ENCODE results near the gene HMGCLL1. TPM values are rescaled to one million over a fixed set of nuclear protein-coding genes. Genes with fewer than 3 reads are reported as not detected.

HMGCLL1 gene
- total and polyA plus RNA-seq, 4 donors, result 0.24 to 0.93 (median 0.66) TPM

DNA sequence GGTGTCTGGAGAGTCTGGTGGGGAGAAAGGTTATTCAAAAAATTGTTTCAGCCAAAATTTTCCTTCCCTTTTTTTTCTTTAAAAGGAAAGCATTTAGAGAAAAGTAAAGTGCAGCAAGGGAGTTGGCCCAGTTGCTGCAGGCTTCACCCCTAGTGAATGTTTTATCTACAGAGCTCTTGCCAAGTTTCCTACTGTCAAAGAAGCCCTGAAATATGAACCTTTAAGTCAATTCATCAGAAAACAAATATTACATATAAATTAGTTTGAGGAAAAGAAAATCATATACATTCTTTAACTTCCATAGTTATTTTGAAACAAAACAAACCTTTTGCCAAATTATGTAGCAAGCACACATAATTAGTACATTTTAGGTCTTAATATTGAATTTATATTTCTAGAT, 25.0 kb upstream of the HMGCLL1 start:
- Histone ChIP-seq H3K27me3 (ENCODE audit: control insufficient read depth in 4 of 4, insufficient read depth in 4 of 4, low read length in 3 of 4) (no peaks in the 10 kb centered on the region), H3K36me3 (ENCODE audit: control insufficient read depth in 4 of 4, insufficient read depth in 3 of 4, low read depth in 1 of 4, low read length in 3 of 4) (no peaks in the 10 kb centered on the region), H3K9me3 (ENCODE audit: control insufficient read depth in 4 of 4, low read length in 3 of 4) (no peaks in the 10 kb centered on the region), H3K4me1 (ENCODE audit: control insufficient read depth in 4 of 4, insufficient read depth in 4 of 4, low read length in 3 of 4) (no peaks in the 10 kb centered on the region), H3K27ac (ENCODE audit: low read depth in 1 of 2, low read length in 2 of 2) (no peak overlapping the region), H3K4me3 (ENCODE audit: low read depth in 1 of 3, low read length in 3 of 3) (no peak overlapping the region), H3K9ac (ENCODE audit: low read depth in 1 of 2, low read length in 2 of 2) (no peak overlapping the region)
- DNase-seq (ENCODE audit: low spot score), result no peak
- TF ChIP-seq TAF1 (conservative IDR thresholded peaks at IDR 0.05) (no peak), EGR1 (IDR thresholded peaks at IDR 0.05; ENCODE audit: low read depth in 2 of 2) (no peak), HNF4A (conservative IDR thresholded peaks at IDR 0.05) (no peak), GABPA (IDR thresholded peaks at IDR 0.05 in 1 of 2, conservative IDR thresholded peaks at IDR 0.05 in 1 of 2) (no peak), RXRA (IDR thresholded peaks at IDR 0.05) (no peak), FOXA2 (IDR thresholded peaks at IDR 0.05) (no peak), JUND (IDR thresholded peaks at IDR 0.05) (no peak), NR2F2 (IDR thresholded peaks at IDR 0.05) (no peak), YY1 (IDR thresholded peaks at IDR 0.05) (no peak), HNF4G (IDR thresholded peaks at IDR 0.05) (no peak), RAD21 (IDR thresholded peaks at IDR 0.05) (no peak), FOXA1 (IDR thresholded peaks at IDR 0.05) (no peak), SP1 (IDR thresholded peaks at IDR 0.05) (no peak)
- TF ChIP-seq, protein P1, sequence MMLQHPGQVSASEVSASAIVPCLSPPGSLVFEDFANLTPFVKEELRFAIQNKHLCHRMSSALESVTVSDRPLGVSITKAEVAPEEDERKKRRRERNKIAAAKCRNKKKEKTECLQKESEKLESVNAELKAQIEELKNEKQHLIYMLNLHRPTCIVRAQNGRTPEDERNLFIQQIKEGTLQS (IDR thresholded peaks at IDR 0.05), result no peak
- TF ChIP-seq, protein P2, sequence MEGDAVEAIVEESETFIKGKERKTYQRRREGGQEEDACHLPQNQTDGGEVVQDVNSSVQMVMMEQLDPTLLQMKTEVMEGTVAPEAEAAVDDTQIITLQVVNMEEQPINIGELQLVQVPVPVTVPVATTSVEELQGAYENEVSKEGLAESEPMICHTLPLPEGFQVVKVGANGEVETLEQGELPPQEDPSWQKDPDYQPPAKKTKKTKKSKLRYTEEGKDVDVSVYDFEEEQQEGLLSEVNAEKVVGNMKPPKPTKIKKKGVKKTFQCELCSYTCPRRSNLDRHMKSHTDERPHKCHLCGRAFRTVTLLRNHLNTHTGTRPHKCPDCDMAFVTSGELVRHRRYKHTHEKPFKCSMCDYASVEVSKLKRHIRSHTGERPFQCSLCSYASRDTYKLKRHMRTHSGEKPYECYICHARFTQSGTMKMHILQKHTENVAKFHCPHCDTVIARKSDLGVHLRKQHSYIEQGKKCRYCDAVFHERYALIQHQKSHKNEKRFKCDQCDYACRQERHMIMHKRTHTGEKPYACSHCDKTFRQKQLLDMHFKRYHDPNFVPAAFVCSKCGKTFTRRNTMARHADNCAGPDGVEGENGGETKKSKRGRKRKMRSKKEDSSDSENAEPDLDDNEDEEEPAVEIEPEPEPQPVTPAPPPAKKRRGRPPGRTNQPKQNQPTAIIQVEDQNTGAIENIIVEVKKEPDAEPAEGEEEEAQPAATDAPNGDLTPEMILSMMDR (IDR thresholded peaks at IDR 0.05; ENCODE audit: low read depth, low read length, missing input control), result no peak
- TF ChIP-seq, protein P3, sequence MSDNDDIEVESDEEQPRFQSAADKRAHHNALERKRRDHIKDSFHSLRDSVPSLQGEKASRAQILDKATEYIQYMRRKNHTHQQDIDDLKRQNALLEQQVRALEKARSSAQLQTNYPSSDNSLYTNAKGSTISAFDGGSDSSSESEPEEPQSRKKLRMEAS (IDR thresholded peaks at IDR 0.05), result no peak
- TF ChIP-seq, protein P4, sequence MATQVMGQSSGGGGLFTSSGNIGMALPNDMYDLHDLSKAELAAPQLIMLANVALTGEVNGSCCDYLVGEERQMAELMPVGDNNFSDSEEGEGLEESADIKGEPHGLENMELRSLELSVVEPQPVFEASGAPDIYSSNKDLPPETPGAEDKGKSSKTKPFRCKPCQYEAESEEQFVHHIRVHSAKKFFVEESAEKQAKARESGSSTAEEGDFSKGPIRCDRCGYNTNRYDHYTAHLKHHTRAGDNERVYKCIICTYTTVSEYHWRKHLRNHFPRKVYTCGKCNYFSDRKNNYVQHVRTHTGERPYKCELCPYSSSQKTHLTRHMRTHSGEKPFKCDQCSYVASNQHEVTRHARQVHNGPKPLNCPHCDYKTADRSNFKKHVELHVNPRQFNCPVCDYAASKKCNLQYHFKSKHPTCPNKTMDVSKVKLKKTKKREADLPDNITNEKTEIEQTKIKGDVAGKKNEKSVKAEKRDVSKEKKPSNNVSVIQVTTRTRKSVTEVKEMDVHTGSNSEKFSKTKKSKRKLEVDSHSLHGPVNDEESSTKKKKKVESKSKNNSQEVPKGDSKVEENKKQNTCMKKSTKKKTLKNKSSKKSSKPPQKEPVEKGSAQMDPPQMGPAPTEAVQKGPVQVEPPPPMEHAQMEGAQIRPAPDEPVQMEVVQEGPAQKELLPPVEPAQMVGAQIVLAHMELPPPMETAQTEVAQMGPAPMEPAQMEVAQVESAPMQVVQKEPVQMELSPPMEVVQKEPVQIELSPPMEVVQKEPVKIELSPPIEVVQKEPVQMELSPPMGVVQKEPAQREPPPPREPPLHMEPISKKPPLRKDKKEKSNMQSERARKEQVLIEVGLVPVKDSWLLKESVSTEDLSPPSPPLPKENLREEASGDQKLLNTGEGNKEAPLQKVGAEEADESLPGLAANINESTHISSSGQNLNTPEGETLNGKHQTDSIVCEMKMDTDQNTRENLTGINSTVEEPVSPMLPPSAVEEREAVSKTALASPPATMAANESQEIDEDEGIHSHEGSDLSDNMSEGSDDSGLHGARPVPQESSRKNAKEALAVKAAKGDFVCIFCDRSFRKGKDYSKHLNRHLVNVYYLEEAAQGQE (IDR thresholded peaks at IDR 0.05), result no peak
- TF ChIP-seq, protein P5, sequence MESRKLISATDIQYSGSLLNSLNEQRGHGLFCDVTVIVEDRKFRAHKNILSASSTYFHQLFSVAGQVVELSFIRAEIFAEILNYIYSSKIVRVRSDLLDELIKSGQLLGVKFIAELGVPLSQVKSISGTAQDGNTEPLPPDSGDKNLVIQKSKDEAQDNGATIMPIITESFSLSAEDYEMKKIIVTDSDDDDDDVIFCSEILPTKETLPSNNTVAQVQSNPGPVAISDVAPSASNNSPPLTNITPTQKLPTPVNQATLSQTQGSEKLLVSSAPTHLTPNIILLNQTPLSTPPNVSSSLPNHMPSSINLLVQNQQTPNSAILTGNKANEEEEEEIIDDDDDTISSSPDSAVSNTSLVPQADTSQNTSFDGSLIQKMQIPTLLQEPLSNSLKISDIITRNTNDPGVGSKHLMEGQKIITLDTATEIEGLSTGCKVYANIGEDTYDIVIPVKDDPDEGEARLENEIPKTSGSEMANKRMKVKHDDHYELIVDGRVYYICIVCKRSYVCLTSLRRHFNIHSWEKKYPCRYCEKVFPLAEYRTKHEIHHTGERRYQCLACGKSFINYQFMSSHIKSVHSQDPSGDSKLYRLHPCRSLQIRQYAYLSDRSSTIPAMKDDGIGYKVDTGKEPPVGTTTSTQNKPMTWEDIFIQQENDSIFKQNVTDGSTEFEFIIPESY (IDR thresholded peaks at IDR 0.05), result no peak
